ENCODE data around the gene GP5. TPM values are rescaled to one million over a fixed set of nuclear protein-coding genes. Genes with fewer than 3 reads are reported as not detected.

GP5 gene
- total RNA-seq, 1 experiment from 2014 or later = 0.05 TPM

DNA sequence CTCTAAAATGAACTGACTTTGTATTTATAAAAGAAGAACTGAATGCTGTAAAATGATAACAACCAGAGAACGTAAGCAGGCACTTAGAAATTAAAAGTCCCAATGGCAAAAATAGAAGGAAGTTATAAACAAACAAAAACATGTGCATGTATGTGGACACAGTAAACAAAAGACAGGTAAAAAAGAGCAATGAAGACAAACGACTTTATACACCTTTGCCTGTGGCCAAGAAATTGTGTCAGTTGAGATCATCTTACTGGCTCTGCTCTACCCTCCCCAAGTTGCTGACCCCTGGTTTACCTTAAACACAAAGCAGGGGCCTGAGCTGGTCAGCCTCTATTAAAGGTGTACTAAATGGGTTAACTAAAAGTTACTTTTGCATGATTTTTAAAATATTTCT lies 41.7 kb upstream of the GP5 start:
- no peak overlapping the region for H3K4me3 ChIP-seq (ENCODE audit: low read depth in 2 of 2, low read length in 2 of 2)
- ChIA-PET POLR2A (no interaction called here), CTCF (interaction anchor here (0.5 kb wide), 1 partner anchor 200 kb away, joined by 8 read pairs; no protein-coding TSS in a partner anchor)
- no TSS peak for BruUV-seq (replicated peaks)
- peaks cover 49% of the 10 kb centered on the region for H3K36me3 ChIP-seq (ENCODE audit: control insufficient read depth, insufficient read depth, low read length)
- intact Hi-C loops (cut with micrococcal nuclease; ENCODE audit: unreplicated experiment) = no loop called here
- H3K27me3 ChIP-seq (ENCODE audit: control insufficient read depth, insufficient read depth, low read length) = no peaks in the 10 kb centered on the region
- TF ChIP-seq TCF7L2 (IDR thresholded peaks at IDR 0.05; ENCODE audit: low read depth, low read length) (no peak), SIN3A (IDR thresholded peaks at IDR 0.05; ENCODE audit: borderline replicate concordance, insufficient read depth, low read depth, low read length) (no peak), POLR2AphosphoS5 (IDR thresholded peaks at IDR 0.05; ENCODE audit: low read depth, low read length) (no peak), REST (IDR thresholded peaks at IDR 0.05; ENCODE audit: insufficient read depth in 1 of 2, low read depth in 2 of 2, low read length in 1 of 2) (no peak)
- TF ChIP-seq, protein P1, sequence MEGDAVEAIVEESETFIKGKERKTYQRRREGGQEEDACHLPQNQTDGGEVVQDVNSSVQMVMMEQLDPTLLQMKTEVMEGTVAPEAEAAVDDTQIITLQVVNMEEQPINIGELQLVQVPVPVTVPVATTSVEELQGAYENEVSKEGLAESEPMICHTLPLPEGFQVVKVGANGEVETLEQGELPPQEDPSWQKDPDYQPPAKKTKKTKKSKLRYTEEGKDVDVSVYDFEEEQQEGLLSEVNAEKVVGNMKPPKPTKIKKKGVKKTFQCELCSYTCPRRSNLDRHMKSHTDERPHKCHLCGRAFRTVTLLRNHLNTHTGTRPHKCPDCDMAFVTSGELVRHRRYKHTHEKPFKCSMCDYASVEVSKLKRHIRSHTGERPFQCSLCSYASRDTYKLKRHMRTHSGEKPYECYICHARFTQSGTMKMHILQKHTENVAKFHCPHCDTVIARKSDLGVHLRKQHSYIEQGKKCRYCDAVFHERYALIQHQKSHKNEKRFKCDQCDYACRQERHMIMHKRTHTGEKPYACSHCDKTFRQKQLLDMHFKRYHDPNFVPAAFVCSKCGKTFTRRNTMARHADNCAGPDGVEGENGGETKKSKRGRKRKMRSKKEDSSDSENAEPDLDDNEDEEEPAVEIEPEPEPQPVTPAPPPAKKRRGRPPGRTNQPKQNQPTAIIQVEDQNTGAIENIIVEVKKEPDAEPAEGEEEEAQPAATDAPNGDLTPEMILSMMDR (IDR thresholded peaks at IDR 0.05) = no peak
- ATAC-seq (no peak), DNase-seq (ENCODE audit: low read depth, low spot score) (no peak)
- H3K4me1 ChIP-seq (ENCODE audit: control insufficient read depth, insufficient read depth, low read length) = no peaks in the 10 kb centered on the region
- in situ Hi-C loops (cut with HindIII; ENCODE audit: low pct_unique_long_range_greater_than_20kb, low sequenced_read_pairs) = no loop called here
- no peaks in the 10 kb centered on the region for H3K9me3 ChIP-seq (ENCODE audit: control insufficient read depth, insufficient read depth, low read depth, low read length)
- no peak overlapping the region for H3K27ac ChIP-seq (ENCODE audit: low read length)

GRCh38 chr3:194439881-194440550 lies 41.0 kb upstream of the GP5 start:
- no peak for ATAC-seq
- DNase-seq (ENCODE audit: low read depth, low spot score) = no peak
- no peak for TF ChIP-seq TCF7L2 (IDR thresholded peaks at IDR 0.05; ENCODE audit: low read depth, low read length)
- TF ChIP-seq, protein P1 (IDR thresholded peaks at IDR 0.05) = no peak
- no peak for TF ChIP-seq SIN3A (IDR thresholded peaks at IDR 0.05; ENCODE audit: borderline replicate concordance, insufficient read depth, low read depth, low read length)
- TF ChIP-seq POLR2AphosphoS5 (IDR thresholded peaks at IDR 0.05; ENCODE audit: low read depth, low read length) = no peak
- TF ChIP-seq REST (IDR thresholded peaks at IDR 0.05; ENCODE audit: insufficient read depth in 1 of 2, low read depth in 2 of 2, low read length in 1 of 2) = no peak
- H3K27me3 ChIP-seq (ENCODE audit: control insufficient read depth, insufficient read depth, low read length) = no peaks in the 10 kb centered on the region
- ChIA-PET POLR2A (interaction anchor here (0.6 kb wide), 1 partner anchor 64 kb away, joined by 3 read pairs; no protein-coding TSS in a partner anchor), CTCF (interaction anchor here (0.5 kb wide), 1 partner anchor 200 kb away, joined by 8 read pairs; no protein-coding TSS in a partner anchor)
- in situ Hi-C loops (cut with HindIII; ENCODE audit: low pct_unique_long_range_greater_than_20kb, low sequenced_read_pairs) = no loop called here
- peaks cover 41% of the 10 kb centered on the region for H3K36me3 ChIP-seq (ENCODE audit: control insufficient read depth, insufficient read depth, low read length)
- H3K4me1 ChIP-seq (ENCODE audit: control insufficient read depth, insufficient read depth, low read length) = no peaks in the 10 kb centered on the region
- no peaks in the 10 kb centered on the region for H3K9me3 ChIP-seq (ENCODE audit: control insufficient read depth, insufficient read depth, low read depth, low read length)
- H3K4me3 ChIP-seq (ENCODE audit: low read depth in 2 of 2, low read length in 2 of 2) = no peak overlapping the region
- intact Hi-C loops (cut with micrococcal nuclease; ENCODE audit: unreplicated experiment) = no loop called here
- H3K27ac ChIP-seq (ENCODE audit: low read length) = no peak overlapping the region
- no TSS peak for BruUV-seq (replicated peaks)
